Measurements from ENCODE around the gene PTGER1. TPM values are rescaled to one million over a fixed set of nuclear protein-coding genes. Genes with fewer than 3 reads are reported as not detected.

The PTGER1 gene
- total RNA-seq, 1 donor from 2014 or later = not detected

DNA sequence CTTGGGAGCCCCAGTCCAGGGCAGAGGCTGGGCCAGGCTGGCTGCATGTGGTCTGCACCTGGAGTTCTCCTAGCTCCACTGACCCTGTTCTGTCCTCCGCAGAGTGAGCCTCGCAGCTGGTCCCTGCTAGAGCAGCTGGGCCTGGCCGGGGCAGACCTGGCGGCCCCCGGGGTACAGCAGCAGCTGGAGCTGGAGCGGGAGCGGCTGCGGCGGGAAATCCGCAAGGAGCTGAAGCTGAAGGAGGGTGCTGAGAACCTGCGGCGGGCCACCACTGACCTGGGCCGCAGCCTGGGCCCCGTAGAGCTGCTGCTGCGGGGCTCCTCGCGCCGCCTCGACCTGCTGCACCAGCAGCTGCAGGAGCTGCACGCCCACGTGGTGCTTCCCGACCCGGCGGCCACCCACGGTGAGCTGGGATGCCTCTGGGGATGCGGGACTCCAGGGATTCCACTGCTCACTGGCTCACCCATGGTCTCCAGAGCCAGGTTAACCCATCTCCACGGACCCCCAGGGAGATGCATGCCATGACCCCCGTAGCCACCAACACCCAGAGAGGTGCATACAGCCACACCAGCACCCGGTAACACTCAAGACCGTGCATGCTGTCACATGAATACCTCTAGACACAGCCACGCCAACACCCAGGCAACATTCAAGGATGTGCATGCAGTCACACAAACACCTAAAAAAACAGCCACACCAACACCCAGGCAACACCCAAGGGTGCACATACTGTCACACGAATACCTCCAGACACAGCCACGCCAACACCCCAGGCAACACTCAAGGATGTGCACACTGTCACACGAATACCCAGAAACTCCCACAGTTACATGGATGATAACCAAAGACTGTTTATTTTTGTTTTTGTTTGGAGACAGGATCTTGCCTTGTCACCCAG is 33.9 kb downstream of the PTGER1 start:
- DNase-seq = no peak

DNA sequence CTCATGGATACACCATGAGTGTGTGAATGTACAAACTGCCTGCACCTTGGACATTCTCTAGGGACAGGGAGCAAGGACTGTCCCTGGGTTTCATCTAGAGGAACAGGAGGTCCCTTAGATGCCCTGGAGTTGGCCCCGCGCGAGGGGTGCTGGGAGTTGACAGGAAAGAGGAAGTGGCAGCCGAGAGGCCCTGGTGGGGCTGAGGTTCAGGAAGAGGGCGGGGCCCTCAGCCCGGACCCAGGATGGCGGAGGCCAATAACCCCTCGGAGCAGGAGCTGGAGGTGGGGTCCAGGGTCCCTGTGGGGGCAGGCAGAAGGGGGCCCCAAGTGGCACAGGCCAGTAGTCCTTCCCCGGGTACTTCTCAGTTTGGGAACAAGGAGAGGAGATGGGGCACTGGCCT is 35.1 kb downstream of the PTGER1 start:
- no peak for DNase-seq

DNA sequence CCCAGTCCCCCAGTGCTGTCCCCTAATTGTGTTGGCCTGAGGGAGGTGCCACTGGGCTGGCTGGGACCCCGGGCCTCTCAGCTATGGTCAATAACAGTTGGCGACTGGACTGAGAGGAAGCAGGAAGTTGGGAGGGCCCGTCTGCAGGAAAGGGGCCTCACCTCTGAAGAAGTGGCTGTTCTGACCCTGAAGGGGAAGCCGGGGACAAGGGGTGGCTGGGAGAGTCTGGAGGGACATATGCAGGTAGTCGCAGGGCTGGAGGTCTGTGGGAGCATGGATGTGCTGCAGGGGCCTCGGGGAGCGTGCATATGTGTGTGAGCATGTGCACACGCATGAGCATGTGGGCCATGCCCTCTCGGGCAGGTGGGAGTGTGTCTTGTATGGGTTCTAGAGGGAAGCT is 36.1 kb downstream of the PTGER1 start:
- no peak for DNase-seq

DNA sequence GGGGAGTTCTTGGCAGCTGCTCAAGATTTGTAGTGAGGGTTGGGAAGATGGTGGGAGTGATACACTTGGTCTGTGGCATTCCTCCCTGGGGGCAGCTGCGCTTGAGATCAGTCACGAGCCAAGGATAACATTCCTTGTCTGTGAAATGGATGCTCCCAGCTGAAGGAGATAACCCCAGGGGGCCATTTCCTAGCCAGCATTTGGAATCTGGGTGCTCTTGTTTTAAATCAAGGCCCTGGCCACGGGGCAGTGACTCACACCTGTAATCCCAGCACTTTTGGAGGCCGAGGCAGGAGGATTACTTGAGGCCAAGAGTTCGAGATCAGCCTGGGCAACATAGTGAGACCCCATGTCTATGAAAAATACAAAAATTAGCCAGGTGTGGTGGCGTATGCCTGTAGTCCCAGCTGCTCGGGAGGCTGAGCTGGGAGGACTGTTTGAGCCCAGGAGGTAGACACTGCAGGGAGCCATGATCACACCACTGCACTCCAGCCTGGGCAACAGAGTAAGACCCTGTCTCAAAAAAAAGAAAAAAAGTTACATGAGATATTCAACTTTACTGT is 37.5 kb downstream of the PTGER1 start:
- no peak for DNase-seq

DNA sequence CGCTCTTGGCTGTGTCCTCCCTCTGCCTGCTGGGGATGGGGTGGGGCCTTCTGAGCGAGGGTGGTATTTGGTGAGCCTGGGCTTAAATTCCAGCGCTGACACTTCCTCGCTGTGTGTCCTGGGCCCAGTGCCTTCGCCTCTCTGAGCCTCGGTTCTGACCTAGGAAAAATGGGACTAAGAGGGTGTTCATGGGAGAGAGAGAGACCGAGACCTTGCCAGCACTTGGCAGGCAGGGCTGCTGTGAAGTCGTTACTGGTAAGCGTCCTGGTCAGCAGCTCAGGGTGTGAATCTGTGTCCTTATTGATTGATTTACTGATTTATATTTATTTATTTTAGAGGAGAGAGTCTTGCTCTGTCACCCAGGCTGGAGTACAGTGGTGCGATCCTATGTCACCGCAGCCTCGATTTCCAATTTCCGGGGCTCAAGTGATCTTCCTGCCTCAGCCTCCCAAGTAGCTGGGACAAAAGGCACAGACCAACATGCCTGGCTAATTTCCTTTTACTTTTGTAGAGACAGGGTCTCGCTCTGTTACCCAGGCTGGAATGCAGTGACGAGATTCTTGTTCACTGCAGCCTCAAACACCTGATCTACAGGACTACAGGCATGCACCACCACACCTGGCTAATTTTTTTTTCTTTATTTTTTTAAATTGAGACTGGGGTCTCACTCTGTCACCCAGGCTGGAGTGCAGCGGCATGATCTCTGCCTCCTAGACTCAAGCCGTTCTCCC is 39.7 kb downstream of the PTGER1 start:
- no peak for DNase-seq

DNA sequence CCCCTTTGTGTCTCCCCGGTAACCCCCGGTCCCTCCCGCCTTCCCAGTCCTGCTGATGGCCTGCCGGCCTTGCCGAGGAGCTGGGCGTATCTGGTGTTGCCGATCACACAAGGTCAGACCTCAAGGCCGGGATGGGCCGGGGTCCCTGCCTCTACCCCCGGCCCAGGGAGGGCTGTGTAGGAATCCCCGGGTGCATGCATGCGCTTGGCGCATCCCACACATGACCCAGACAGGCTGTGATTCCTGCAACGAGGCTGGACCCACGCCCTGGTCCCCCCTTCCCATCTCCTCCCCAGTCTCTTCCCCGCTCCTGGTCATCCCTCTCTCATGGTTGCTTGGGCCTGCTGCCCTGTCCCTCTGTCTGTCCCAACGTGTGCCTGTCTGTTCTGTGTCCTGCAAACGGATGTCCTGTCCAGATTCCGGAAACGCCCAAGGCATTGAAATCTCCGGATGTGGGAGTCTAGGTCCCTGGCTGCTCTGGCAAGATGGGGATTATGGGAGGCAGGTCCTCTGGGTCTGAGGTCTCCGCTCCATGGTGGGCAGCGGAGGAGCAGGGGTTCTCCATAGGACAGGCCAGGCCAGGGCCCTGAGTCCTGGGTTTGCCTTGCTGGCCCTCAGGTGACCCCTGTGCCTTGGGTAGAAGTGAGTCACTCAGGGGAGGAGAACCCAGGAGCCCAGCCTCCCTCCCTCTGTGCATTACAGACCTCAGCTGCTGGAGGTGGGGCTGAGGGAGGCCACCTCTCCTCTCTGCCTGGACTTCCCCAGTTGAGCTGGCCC is 40.4 kb downstream of the PTGER1 start:
- DNase-seq = no peak

DNA sequence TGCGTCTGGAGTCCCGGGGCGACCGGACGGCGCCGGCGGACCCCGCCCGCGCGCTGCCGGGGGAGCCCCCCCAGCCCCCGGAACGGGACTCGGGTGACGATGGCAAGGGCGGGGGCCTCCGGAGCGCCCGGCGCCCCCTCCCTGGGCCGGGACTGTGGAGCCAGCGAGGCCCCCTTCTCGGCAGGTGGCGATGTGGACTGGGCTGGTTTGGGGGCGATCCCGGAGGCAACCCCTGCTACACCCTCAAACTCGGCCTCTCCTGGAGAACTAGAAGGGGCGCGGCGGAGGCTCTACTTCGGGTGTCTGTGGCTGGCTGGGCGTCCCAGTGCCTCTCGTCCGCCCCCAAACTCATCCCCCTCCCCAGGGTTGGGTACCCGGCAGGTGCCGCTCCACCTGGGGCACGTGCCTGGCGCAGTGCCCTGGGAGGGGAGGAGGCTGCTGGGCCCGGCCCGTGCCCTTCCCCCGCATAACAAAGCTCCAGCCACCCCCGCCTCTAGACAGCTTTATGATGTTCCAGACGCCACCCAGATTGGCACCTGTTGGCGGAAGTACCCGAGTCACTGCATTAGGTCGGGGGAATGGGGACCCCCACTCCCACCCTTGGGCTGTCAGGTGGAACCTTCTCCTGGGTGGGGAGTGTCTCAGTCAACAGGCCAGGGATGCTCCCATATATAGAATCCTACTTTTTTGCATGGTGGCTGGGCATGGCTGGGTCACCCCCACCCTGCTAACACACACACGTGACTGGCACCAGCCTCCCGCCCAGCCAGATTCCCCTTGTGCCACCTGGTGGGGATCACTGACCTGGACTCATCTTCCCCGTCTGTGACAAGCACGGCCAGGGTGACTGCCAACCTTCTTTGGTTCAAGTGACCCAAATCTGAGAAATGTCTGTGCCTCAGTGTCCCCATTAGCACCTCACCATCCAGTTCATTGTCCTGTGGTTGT is 41.3 kb downstream of the PTGER1 start:
- no peak for DNase-seq

DNA sequence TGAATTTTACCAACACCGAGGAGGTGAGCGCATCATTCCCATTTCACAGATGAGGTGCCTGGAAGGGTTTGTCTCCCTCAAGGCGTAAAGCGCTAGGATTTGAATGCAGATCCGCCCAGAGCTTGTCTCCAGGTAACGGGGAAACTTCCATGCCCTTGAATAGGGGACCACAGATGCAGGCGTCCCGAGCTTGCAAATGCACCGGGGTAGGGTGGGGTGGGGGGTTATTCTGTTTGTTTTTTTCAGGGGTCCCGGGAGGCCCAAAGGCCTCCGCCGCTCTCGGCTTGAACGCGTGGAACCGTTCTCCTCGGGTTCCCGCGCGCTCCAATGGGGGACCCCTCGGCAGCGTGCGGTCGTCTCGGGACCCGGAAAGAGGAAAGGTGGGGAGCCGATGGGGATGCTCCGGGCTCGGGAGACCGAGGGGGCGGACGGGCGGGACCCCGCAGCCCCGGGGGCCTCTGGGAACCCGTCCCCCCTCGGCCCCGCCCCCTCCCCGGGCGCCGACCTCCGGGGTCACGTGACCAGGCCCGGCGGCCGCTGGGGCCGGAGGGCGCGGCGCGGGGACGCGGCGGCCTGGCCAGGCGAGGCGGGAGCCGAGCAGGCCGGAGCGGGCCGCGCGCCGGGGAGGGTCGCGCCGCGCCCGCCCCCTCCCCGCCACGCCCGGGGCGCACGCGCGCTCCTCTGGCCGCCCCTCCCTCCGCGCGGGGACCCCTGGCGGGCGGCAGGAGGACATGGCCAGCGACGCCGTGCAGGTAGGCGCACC is 42.2 kb downstream of the PTGER1 start, which contains the start of gene PKN1:
TSS of gene PKN1 (plus strand) at position 516 of the 763 bp plus-strand sequence. CDS start at position 732, 216 bp downstream.
- DNase-seq = no peak

DNA sequence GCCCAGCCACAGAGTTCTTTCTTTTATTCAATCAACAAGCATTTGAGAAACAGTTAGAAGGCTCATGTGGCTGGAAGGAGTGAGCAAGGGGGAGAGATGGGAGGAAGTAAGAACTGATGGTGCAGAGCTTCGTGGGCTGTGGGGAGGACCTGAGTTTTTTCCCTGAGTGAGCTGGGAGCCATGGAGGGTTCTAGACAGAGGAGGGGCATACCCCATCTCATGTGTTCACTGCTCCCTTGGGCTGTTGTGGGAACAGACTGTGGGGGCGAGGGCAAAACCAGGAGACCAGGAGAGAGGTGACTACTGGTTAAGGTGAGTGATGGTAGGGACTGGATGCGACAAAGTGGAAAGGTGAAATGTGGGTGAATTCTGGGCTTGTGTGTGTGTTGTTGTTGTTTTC is 44.4 kb downstream of the PTGER1 start:
- no peak for DNase-seq

DNA sequence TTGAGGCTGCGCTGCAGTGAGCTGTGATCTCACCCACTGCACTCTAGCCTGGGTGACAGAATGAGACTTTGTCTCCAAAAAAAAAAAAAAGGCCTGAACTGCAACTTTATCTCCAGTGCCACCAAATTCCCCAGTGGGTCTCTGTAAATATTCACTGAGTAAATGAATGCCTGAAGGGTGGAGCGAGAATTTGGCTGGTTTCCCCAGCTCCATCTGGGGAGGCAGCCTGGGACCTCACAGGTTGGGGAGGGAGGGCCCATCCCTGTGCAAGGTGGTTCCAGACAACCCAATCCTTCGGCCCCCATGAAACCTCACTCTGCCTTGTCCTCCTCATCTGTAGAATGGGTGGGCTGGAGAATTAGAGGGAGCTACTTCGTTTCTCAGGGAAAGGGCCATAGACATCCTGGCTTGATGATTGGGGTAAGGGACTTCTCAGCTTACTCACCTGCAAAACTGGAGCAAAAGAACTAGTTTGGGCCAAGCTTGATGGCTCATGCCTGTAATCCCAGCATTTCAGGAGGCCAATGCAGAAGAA is 46.2 kb downstream of the PTGER1 start:
- no peak for DNase-seq

DNA sequence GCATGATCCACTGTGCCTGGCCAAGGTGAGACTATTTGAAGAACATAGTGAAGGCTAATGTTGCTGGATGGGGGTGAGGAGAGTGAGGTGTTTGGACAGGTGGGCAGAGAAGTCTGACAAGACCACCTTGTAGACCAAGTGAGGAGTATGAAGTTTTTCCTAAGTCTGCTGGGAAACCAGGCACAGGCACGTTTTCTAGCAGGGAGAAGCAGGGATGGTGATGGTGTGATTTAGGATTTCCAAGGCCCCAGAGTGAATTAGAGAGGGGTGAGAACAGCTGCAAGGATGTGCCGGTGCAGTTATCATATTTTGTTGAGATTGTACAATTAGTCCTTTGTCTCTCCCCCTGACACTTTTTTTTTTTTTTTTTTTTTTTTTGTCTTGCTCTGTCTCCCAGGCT is 47.7 kb downstream of the PTGER1 start:
- DNase-seq = no peak

DNA sequence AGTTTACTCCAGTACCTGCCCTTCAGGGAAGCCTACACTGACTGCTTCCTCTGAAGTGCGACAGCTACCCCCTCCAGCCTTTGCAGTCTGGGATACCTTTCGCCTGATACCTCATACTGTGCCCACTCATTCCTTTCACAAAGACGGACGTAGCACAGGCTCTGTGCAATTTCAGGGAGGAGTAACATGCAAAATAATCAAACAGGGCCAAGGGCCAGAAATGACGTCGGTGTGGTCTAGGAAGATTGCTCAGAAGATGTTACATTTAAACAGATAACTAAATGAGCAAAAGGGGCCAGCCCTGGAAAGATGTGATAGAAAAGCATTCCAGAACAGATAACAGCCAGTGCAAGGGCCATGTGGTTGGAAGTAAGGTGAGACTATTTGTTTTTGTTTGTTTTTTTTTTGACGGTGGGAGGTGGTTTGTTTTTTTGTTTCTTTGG is 49.4 kb downstream of the PTGER1 start:
- DNase-seq = no peak

Small RNA genes lying within 50 kb of the gene (small RNA-seq; reads per million reads assigned to genes)
- gene SNRPGP15 = not detected

Other genes starting within 250 kb of the PTGER1 start
- 1.2 TPM for gene ADGRE5, start 93.9 kb downstream of the PTGER1 start, total RNA-seq
- 26.2 TPM for gene DDX39A, start 56.0 kb downstream of the PTGER1 start, total RNA-seq
- gene PKN1, start 42.0 kb downstream of the PTGER1 start, total RNA-seq = 86.3 TPM
- gene GIPC1, start 20.8 kb upstream of the PTGER1 start, total RNA-seq = 28.4 TPM
- 33.5 TPM for gene DNAJB1, start 43.0 kb upstream of the PTGER1 start, total RNA-seq
- gene TECR, start 54.2 kb upstream of the PTGER1 start, total RNA-seq = 12.8 TPM
- 102 TPM for gene NDUFB7, start 96.7 kb upstream of the PTGER1 start, total RNA-seq
- 0.31 TPM for gene CLEC17A, start 107.7 kb upstream of the PTGER1 start, total RNA-seq
- not detected for gene ADGRE3, start 199.5 kb upstream of the PTGER1 start, total RNA-seq
- 43.4 TPM for gene ZNF333, start 214.7 kb upstream of the PTGER1 start, total RNA-seq